Measurements from ENCODE around the gene UBL4A.

Gene UBL4A

DNA sequence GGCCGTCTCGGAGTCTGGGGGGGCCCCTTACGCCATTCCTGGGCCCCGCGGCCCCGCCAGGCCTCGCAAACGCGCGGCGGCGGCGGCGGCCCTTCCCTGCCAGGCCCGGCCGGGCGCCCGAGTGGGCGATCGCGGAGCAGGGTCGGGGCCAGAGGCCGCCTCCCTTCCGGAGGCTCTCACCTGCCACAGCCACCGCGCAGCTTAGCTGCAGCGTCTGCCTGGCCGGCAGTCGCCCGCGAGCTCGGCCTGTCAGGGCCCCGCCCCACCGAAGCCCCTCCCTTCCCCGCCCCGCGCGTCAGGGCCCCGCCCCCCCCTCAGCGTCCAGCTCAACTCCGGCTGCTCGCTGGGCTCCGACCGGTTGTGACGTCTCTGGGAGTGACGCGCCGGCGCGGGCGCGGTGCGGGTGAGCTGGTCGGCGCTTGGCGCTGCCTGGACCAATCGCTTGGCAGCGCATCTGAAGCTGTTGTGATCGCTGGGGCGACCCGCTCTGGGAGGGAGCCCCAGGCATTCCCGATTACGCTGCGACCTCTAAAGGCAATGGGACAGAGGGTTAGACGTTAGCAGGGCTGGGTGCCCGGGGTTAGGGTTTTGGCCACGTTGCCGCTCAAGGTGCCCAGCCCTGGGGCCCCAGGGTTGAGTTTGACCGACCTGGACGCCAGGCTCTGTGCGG, 4.1 kb upstream of the UBL4A start, which contains the start of gene SLC10A3:
Gene SLC10A3 (minus strand): TSS at position 216 of the 670 bp plus-strand sequence. CDS start 1,689 bp downstream, outside the sequence.
- peak within 1 kb of the TSS; percentile 94 to 95 for H3K27ac ChIP-seq (ENCODE audit: low read depth in 2 of 2, low read length in 2 of 2)
- H3K36me3 ChIP-seq (ENCODE audit: control insufficient read depth in 2 of 2, insufficient read depth in 2 of 2, low read length in 2 of 2) = no peaks in the 10 kb centered on the region
- H3K9me3 ChIP-seq (ENCODE audit: control insufficient read depth in 2 of 2, low read length in 2 of 2) = no peaks in the 10 kb centered on the region
- no peaks in the 10 kb centered on the region for H3K27me3 ChIP-seq (ENCODE audit: control insufficient read depth in 2 of 2, insufficient read depth in 2 of 2, low read length in 2 of 2)
- H3K4me1 ChIP-seq (ENCODE audit: control insufficient read depth in 2 of 2, insufficient read depth in 2 of 2, low read length in 2 of 2) = peaks cover 12 to 17% of the 10 kb centered on the region in 2 donors
- peak within 1 kb of the TSS; percentile 83 to 89 for H3K9ac ChIP-seq (ENCODE audit: low read depth in 1 of 2, low read length in 2 of 2)
- H3K4me3 ChIP-seq (ENCODE audit: low read length in 2 of 2) = peak within 1 kb of the TSS; percentile 72 to 74

DNA sequence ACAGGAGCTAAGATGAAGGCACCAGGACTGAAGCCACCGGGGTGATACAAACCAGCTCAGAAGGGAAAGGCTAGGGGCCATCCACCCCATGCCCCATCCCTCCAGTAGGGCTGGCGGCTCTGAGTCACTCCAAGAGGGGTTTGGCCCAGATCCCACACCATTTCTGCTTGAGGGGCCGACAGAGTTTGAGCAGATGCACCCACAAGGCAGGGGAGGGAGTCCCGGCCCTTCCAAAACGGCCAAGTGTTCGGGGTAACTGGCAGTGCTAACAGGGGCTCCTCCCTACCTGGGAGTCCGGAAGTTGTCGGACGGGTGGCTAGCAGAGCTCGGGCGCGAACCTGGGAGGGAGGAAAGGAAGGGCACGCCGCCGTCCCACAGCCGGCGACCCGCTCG, 3.6 kb upstream of the UBL4A start:
- Histone ChIP-seq H3K27ac (ENCODE audit: low read depth in 2 of 2, low read length in 2 of 2) (peak overlapping the region; percentile 87 to 94), H3K9me3 (ENCODE audit: control insufficient read depth in 2 of 2, low read length in 2 of 2) (no peaks in the 10 kb centered on the region), H3K9ac (ENCODE audit: low read depth in 1 of 2, low read length in 2 of 2) (peak overlapping the region; percentile 65 to 89), H3K4me3 (ENCODE audit: low read length in 2 of 2) (peak overlapping the region; percentile 72 to 74), H3K27me3 (ENCODE audit: control insufficient read depth in 2 of 2, insufficient read depth in 2 of 2, low read length in 2 of 2) (peaks cover 0 to 3% of the 10 kb centered on the region in 2 donors), H3K36me3 (ENCODE audit: control insufficient read depth in 2 of 2, insufficient read depth in 2 of 2, low read length in 2 of 2) (no peaks in the 10 kb centered on the region), H3K4me1 (ENCODE audit: control insufficient read depth in 2 of 2, insufficient read depth in 2 of 2, low read length in 2 of 2) (peaks cover 18 to 21% of the 10 kb centered on the region in 2 donors)

DNA sequence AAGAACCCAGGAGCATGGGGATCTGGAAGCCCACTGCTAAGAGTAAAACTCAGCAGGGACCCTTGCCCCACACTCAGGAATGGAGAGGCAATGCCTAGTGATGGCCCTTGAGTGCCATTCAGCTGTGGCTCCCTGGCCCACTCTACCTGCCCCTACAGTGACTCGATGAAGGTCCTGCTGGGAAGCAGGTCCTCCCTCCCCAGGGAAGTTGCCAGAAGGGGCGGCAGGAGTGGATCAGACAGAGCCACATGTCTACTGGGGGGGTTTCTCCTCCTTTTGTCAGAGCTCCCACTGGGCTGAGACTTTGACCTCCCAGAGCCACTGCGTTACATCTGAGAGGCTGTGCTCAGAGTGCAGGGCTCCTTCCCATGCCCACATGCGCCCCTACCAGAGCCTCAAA, 2.8 kb upstream of the UBL4A start:
- Histone ChIP-seq H3K4me3 (ENCODE audit: low read length in 2 of 2) (peak overlapping the region; percentile 72 to 74), H3K4me1 (ENCODE audit: control insufficient read depth in 2 of 2, insufficient read depth in 2 of 2, low read length in 2 of 2) (peaks cover 19 to 21% of the 10 kb centered on the region in 2 donors), H3K9ac (ENCODE audit: low read depth in 1 of 2, low read length in 2 of 2) (peak overlapping the region in 1 of 2 donors; percentile 89), H3K27ac (ENCODE audit: low read depth in 2 of 2, low read length in 2 of 2) (peak overlapping the region in 1 of 2 donors; percentile 94), H3K27me3 (ENCODE audit: control insufficient read depth in 2 of 2, insufficient read depth in 2 of 2, low read length in 2 of 2) (peaks cover 0 to 3% of the 10 kb centered on the region in 2 donors), H3K36me3 (ENCODE audit: control insufficient read depth in 2 of 2, insufficient read depth in 2 of 2, low read length in 2 of 2) (peaks cover 0 to 1% of the 10 kb centered on the region in 2 donors), H3K9me3 (ENCODE audit: control insufficient read depth in 2 of 2, low read length in 2 of 2) (no peaks in the 10 kb centered on the region)

DNA sequence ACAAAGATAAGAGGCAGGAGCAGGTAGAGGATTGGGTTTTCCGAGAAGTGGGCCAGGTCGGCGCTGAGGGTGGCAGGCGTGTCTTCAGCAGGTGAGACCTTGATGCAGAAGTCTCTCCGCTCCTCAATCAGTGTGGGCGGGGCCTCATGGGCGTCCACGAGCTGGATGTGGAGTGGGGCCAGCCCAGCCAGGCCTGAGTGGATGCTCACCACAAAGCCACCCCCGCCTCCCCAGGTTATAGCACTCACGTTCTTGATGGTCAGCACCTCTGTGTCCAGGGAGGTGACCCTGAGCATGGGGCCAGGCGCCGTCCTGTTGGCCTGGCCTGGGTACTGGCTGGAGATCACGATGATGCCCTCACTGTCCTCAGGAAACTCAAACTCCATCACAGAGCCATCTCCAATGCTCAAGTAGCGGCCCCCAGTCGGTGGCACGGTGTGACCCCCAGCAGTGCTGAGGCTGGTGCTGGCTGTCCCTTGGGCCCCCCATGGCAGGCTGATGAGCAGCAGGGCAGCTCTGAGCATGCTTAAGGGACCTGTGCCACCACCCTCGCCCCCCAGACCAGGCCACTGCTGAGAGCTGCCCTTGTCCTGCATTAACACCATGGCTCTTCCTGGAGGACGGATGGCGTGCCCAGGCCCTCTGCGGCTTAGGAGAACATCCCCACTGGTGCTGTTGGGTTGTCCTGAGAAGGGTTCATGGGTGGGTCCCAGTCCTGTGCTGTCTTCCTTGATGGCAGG, 2.1 kb upstream of the UBL4A start:
- peaks cover 0 to 3% of the 10 kb centered on the region in 2 donors for H3K27me3 ChIP-seq (ENCODE audit: control insufficient read depth in 2 of 2, insufficient read depth in 2 of 2, low read length in 2 of 2)
- H3K9me3 ChIP-seq (ENCODE audit: control insufficient read depth in 2 of 2, low read length in 2 of 2) = no peaks in the 10 kb centered on the region
- H3K36me3 ChIP-seq (ENCODE audit: control insufficient read depth in 2 of 2, insufficient read depth in 2 of 2, low read length in 2 of 2) = peaks cover 0 to 5% of the 10 kb centered on the region in 2 donors
- H3K4me3 ChIP-seq (ENCODE audit: low read length in 2 of 2) = no peak overlapping the region
- H3K9ac ChIP-seq (ENCODE audit: low read depth in 1 of 2, low read length in 2 of 2) = no peak overlapping the region
- peaks cover 19 to 21% of the 10 kb centered on the region in 2 donors for H3K4me1 ChIP-seq (ENCODE audit: control insufficient read depth in 2 of 2, insufficient read depth in 2 of 2, low read length in 2 of 2)
- H3K27ac ChIP-seq (ENCODE audit: low read depth in 2 of 2, low read length in 2 of 2) = no peak overlapping the region

DNA sequence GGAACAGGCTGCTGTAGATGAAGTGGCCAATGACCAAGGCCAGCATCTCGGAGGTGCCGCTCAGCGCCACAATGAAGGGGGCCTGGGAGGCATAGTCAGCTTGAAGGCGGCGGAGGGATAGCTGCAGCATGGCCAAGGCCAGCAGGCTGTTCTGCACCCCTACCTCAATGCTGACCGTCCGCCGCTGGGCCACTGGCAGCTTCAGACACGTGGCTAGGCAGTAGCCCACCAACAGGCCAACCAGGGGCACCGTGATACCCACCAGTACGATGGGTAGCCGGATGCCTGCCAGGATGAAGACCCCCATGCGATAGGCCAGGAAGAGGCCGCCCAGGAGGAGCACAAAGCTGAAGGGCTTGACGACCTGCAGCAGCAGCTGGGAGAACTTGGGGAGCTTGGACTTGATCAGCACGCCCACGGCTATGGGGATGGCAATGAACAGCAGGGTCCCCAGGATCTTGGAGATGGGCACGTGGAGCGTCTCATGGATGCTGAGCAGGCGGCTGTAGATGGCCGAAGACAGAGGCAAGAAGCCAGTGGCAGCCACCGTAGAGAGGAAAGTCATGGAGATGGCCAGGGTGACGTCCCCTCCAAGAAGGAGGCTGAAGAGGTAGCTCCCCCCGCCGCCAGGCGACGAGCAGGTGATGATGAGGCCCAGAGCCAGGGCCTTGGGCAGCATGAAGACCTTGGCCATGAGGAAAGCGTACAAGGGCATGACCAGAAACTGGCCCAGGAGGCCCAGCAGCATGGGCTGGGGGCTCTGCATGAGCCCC, 1.3 kb upstream of the UBL4A start:
- H3K4me3 ChIP-seq (ENCODE audit: low read length in 2 of 2) = no peak overlapping the region
- peaks cover 19 to 21% of the 10 kb centered on the region in 2 donors for H3K4me1 ChIP-seq (ENCODE audit: control insufficient read depth in 2 of 2, insufficient read depth in 2 of 2, low read length in 2 of 2)
- no peak overlapping the region for H3K9ac ChIP-seq (ENCODE audit: low read depth in 1 of 2, low read length in 2 of 2)
- H3K9me3 ChIP-seq (ENCODE audit: control insufficient read depth in 2 of 2, low read length in 2 of 2) = no peaks in the 10 kb centered on the region
- peaks cover 0 to 5% of the 10 kb centered on the region in 2 donors for H3K36me3 ChIP-seq (ENCODE audit: control insufficient read depth in 2 of 2, insufficient read depth in 2 of 2, low read length in 2 of 2)
- peaks cover 0 to 3% of the 10 kb centered on the region in 2 donors for H3K27me3 ChIP-seq (ENCODE audit: control insufficient read depth in 2 of 2, insufficient read depth in 2 of 2, low read length in 2 of 2)
- peak overlapping the region; percentile 76 to 80 for H3K27ac ChIP-seq (ENCODE audit: low read depth in 2 of 2, low read length in 2 of 2)

DNA sequence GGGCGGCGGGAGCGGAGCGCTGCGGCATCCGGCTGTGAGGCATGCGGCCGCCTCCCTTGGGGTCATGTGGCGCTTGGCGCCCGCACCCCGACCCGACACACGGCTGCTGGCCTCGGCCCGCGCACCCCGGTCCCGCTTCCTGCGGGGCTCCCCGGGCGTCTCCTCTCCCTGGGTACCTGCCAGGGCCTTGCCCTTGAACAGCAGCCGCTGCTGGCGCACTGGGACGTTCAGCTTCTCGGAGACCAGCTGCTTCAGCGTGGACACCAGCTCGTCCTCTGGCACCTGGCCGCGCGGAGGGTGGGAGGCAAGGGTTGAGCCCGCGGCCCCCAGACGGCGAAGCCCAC, 391 bp downstream of the UBL4A start:
- H3K4me1 ChIP-seq (ENCODE audit: control insufficient read depth in 2 of 2, insufficient read depth in 2 of 2, low read length in 2 of 2) = peaks cover 19 to 21% of the 10 kb centered on the region in 2 donors
- H3K9me3 ChIP-seq (ENCODE audit: control insufficient read depth in 2 of 2, low read length in 2 of 2) = no peaks in the 10 kb centered on the region
- peaks cover 0 to 3% of the 10 kb centered on the region in 2 donors for H3K27me3 ChIP-seq (ENCODE audit: control insufficient read depth in 2 of 2, insufficient read depth in 2 of 2, low read length in 2 of 2)
- H3K4me3 ChIP-seq (ENCODE audit: low read length in 2 of 2) = peak overlapping the region; percentile 65
- peak overlapping the region; percentile 65 to 75 for H3K9ac ChIP-seq (ENCODE audit: low read depth in 1 of 2, low read length in 2 of 2)
- peak overlapping the region; percentile 71 to 76 for H3K27ac ChIP-seq (ENCODE audit: low read depth in 2 of 2, low read length in 2 of 2)
- H3K36me3 ChIP-seq (ENCODE audit: control insufficient read depth in 2 of 2, insufficient read depth in 2 of 2, low read length in 2 of 2) = peaks cover 0 to 5% of the 10 kb centered on the region in 2 donors

DNA sequence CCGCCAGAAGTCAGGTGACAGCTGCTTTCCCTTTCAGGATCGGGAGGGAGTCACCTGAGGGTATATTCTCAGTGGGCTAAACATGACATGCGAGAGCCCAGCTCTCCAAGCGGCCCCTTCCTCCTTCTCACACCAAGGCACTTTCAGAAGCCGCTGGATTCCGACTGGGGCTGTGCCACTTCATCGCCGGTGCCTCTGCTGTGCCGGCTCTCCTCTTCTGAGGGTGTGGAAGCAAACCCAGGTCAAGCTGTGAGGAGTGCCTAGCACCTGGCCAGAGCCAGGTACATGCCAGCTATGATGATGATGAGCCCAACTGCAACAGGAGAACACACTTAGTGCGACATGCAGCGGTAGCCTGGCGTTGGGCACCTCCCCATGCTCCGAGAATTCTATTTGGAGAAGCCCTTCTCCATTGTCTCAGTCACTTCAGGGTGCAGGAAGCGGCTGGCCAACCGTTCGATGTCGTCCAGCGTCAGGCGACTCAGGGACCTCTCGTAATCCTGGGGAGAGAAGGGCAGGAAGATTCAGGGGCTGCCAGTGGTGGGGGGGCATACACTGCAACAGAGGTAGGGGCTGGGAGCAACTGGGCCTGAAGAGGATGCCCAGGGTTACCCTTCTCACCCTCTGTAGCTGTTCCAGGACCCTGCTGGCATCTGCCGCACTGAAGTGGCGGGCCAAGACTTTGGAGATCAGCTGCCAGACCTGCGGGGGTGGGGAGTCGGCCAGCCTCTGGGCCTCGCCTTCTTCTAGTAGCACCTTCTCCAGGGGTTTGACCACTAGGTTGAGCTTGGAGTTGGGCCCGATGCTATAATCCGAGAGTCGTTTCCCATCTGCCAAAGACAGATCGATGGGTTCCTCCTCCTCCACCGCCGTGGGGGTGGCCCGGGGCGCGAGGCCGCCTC, 1.0 kb downstream of the UBL4A start:
- H3K27ac ChIP-seq (ENCODE audit: low read depth in 2 of 2, low read length in 2 of 2) = peak overlapping the region; percentile 71 to 76
- peak overlapping the region; percentile 65 to 75 for H3K9ac ChIP-seq (ENCODE audit: low read depth in 1 of 2, low read length in 2 of 2)

DNA sequence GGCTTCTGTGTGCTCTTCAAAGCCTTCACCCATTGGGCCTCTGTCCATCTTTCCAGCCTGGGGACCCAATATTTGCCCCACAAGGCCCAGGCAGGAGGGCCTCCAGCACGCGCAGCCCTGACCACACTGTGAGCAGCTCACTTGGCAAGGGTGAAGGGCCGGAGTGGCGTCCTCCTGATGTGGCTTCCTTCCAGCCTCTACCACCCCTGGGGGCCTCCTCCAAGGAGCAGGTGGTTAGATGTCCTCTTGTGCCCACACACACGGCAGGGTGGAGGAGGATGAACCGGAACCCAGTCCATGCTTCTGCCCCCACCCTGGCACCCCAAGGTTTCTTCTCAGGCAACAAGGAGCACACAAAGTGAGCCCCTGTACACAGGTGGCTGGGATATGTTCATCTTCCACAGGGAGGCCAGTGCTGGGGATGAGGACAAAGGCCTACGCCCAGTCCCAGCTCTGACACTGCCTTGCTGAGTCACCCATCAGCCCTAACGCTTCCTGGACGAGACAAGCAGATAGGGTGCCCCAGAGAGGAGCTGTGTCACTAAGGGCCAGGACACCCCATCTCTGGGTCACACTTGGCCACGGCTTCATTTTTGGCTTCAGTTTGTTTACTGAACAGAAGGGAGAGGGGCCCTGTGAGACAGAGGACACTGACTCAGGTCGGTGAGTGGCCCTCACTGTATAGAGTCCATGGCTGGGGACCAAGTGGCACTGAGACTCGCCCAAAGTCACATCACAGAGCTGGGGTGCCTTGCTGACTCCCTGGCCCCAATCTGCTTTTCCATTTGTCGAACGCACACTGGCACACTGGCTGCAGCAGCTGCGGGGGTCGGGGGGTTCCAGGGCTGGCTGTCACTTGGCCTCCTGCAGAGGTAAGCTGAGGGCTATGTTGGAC, 1.9 kb downstream of the UBL4A start:
- H3K27ac ChIP-seq (ENCODE audit: low read depth in 2 of 2, low read length in 2 of 2) = no peak overlapping the region
- H3K27me3 ChIP-seq (ENCODE audit: control insufficient read depth in 2 of 2, insufficient read depth in 2 of 2, low read length in 2 of 2) = peaks cover 0 to 3% of the 10 kb centered on the region in 2 donors
- H3K4me3 ChIP-seq (ENCODE audit: low read length in 2 of 2) = no peak overlapping the region
- H3K4me1 ChIP-seq (ENCODE audit: control insufficient read depth in 2 of 2, insufficient read depth in 2 of 2, low read length in 2 of 2) = peaks cover 14 to 18% of the 10 kb centered on the region in 2 donors
- no peak overlapping the region for H3K9ac ChIP-seq (ENCODE audit: low read depth in 1 of 2, low read length in 2 of 2)
- H3K36me3 ChIP-seq (ENCODE audit: control insufficient read depth in 2 of 2, insufficient read depth in 2 of 2, low read length in 2 of 2) = peaks cover 0 to 5% of the 10 kb centered on the region in 2 donors
- no peaks in the 10 kb centered on the region for H3K9me3 ChIP-seq (ENCODE audit: control insufficient read depth in 2 of 2, low read length in 2 of 2)

More for the DNA sequence above, 1.0 kb downstream of the UBL4A start:
- no peaks in the 10 kb centered on the region for H3K9me3 ChIP-seq (ENCODE audit: control insufficient read depth in 2 of 2, low read length in 2 of 2)
- H3K27me3 ChIP-seq (ENCODE audit: control insufficient read depth in 2 of 2, insufficient read depth in 2 of 2, low read length in 2 of 2) = peaks cover 0 to 3% of the 10 kb centered on the region in 2 donors
- peak overlapping the region; percentile 65 for H3K4me3 ChIP-seq (ENCODE audit: low read length in 2 of 2)
- peaks cover 0 to 5% of the 10 kb centered on the region in 2 donors for H3K36me3 ChIP-seq (ENCODE audit: control insufficient read depth in 2 of 2, insufficient read depth in 2 of 2, low read length in 2 of 2)
- peaks cover 19 to 21% of the 10 kb centered on the region in 2 donors for H3K4me1 ChIP-seq (ENCODE audit: control insufficient read depth in 2 of 2, insufficient read depth in 2 of 2, low read length in 2 of 2)
